MG63 (cell line): ENCODE measurements around the gene EXOC1L. TPM values are rescaled to one million over a fixed set of nuclear protein-coding genes. Genes with fewer than 3 reads are reported as not detected.

Experiments used
- DNase-seq: peaks from one replicate; pipeline ENCODE4 v3.0.0-alpha.2; 2020
- H3K27me3 ChIP-seq: fragments of 250-450 bp; sonication (Bioruptor Pico); 2 replicates; pipeline ENCODE4 v1.5.1; 2020; ENCODE audit warnings: mild to moderate bottlenecking, moderate library complexity
- H3K36me3 ChIP-seq: fragments of 250-450 bp; sonication (Bioruptor Pico); 2 replicates; pipeline ENCODE4 v1.5.1; 2020; ENCODE audit warnings: mild to moderate bottlenecking, moderate library complexity
- H3K4me3 ChIP-seq: fragments of 250-450 bp; sonication (Bioruptor Pico); 2 replicates; pipeline ENCODE4 v1.5.1; 2020; ENCODE audit warnings: mild to moderate bottlenecking, moderate library complexity
- H3K9me3 ChIP-seq: fragments of 250-450 bp; sonication (Bioruptor Pico); 2 replicates; pipeline ENCODE4 v1.5.1; 2020; ENCODE audit warnings: mild to moderate bottlenecking, moderate library complexity
- total RNA-seq: library from RNA; depleted of rRNA; stranded (reverse); fragments of >200 nt; shearing (Covaris generic); gene quantifications from 2 replicates; pipeline ENCODE4 v1.2.3, GENCODE V29; 2014; ENCODE audit warnings: low replicate concordance; rRNA removed

EXOC1L gene
- not detected in 2 replicates for total RNA-seq

- Histone ChIP-seq H3K36me3 (no peaks in the 10 kb centered on the region), H3K27me3 (no peaks in the 10 kb centered on the region), H3K9me3 (no peaks in the 10 kb centered on the region), H3K4me3 (peak within 1 kb of the TSS; percentile 27)
- peak; percentile 34 for DNase-seq
Observed at GRCh38 chr4:55819634-55820033, at the start of gene EXOC1L. Gene EXOC1L (plus strand): TSS chr4:55819790. CDS start chr4:55820027, 237 bp downstream.

- no peak overlapping the region for H3K4me3 ChIP-seq
- H3K9me3 ChIP-seq: no peaks in the 10 kb centered on the region
- no peaks in the 10 kb centered on the region for H3K27me3 ChIP-seq
- no peak for DNase-seq
- H3K36me3 ChIP-seq: no peaks in the 10 kb centered on the region
Observed at GRCh38 chr4:55770662-55771061, 48.9 kb upstream of the EXOC1L start.

GRCh38 chr4:55781341-55781740, 38.2 kb upstream of the EXOC1L start:
- no peaks in the 10 kb centered on the region for H3K9me3 ChIP-seq
- no peaks in the 10 kb centered on the region for H3K36me3 ChIP-seq
- DNase-seq: no peak
- no peak overlapping the region for H3K4me3 ChIP-seq
- H3K27me3 ChIP-seq: no peaks in the 10 kb centered on the region

DNA sequence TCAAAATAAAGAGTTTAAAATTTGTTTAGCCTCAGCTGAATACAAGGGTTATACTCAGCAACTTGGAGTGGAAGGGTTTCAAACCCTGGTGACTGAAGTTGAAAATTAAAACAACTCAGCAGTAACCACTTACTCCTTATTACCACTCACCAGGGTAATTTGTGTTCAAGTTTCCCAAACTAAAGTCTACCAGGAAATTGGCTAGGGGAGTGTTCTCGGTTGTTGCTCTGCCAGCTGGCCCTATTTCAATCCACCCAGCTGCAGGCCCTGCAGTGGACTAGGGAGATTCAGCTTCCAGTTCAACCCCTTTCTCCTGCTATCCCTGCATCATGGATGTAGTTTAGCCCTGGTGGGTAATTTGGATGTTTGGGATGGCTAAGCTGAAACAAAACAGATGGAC, 37.8 kb upstream of the EXOC1L start:
- DNase-seq: no peak
- H3K27me3 ChIP-seq: no peaks in the 10 kb centered on the region
- no peaks in the 10 kb centered on the region for H3K9me3 ChIP-seq
- no peak overlapping the region for H3K4me3 ChIP-seq
- H3K36me3 ChIP-seq: no peaks in the 10 kb centered on the region

DNA sequence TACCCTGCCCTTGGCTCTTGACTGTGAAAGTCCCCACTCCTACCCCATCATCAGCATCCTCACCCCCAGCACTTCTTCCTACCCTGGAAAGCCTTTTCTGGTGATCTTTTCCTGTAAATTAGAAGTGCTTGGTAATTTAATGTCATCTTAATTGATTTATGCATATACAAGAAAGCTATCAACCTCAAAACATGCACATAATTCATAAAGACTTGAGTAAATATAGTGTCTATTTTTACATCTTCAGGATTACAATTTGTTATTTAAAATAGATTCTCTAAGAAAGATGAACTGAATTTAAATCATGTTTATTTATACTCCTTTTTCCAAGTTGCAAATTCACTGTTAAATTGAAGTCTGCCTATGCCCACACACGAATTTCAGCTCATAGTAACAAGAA, 36.0 kb upstream of the EXOC1L start:
- H3K36me3 ChIP-seq: no peaks in the 10 kb centered on the region
- no peak for DNase-seq
- H3K9me3 ChIP-seq: no peaks in the 10 kb centered on the region

DNA sequence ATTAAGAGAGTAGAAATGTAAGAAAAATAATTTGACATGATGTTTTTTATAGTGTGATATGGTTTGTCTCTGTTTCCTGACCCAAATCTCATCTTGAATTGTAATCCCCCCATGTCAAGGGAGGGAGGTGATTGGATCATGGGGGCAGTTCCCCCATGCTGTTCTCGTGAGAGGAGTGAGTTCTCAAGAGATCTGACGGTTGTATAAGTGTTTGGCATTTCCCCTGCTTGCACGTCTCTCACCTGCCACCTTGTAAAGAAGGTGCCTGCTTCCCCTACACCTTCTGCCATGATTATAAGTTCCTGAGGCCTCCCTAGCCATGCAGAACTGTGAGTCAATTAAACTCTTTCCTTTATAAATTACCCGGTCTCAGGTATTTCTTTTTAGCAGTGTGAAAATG, 34.8 kb upstream of the EXOC1L start:
- no peak for DNase-seq
- Histone ChIP-seq H3K36me3 (no peaks in the 10 kb centered on the region), H3K27me3 (no peaks in the 10 kb centered on the region), H3K4me3 (no peak overlapping the region), H3K9me3 (no peaks in the 10 kb centered on the region)

More for the DNA sequence above, 36.0 kb upstream of the EXOC1L start:
- no peak overlapping the region for H3K4me3 ChIP-seq
- no peaks in the 10 kb centered on the region for H3K27me3 ChIP-seq

GRCh38 chr4:55791666-55792065, 27.9 kb upstream of the EXOC1L start:
- H3K9me3 ChIP-seq: no peaks in the 10 kb centered on the region
- H3K36me3 ChIP-seq: no peaks in the 10 kb centered on the region
- DNase-seq: no peak
- H3K4me3 ChIP-seq: no peak overlapping the region
- H3K27me3 ChIP-seq: no peaks in the 10 kb centered on the region

GRCh38 chr4:55793479-55793878, 26.1 kb upstream of the EXOC1L start:
- Histone ChIP-seq H3K9me3 (no peaks in the 10 kb centered on the region), H3K27me3 (no peaks in the 10 kb centered on the region), H3K4me3 (no peak overlapping the region), H3K36me3 (no peaks in the 10 kb centered on the region)
- no peak for DNase-seq

GRCh38 chr4:55794053-55794452, 25.5 kb upstream of the EXOC1L start:
- Histone ChIP-seq H3K4me3 (no peak overlapping the region), H3K9me3 (no peaks in the 10 kb centered on the region), H3K36me3 (no peaks in the 10 kb centered on the region), H3K27me3 (no peaks in the 10 kb centered on the region)
- DNase-seq: no peak

DNA sequence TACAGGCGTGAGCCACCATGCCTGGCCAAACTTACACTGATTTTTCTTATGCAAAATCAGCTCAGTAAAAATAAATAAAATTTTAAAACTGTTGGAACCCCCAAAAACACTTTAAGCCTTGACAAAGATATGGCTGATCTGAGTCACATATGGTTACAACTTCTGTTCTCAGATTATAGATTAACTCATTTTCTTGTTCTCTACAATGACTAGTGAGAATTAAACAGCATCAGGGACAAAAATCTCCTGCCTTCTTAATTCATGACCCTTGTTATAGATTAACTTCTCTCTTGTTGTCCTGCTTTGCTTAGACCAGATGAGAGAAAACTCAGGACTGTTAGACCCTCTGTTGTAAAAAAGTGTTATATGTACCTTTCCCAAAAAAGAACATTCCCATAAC, 24.2 kb upstream of the EXOC1L start:
- Histone ChIP-seq H3K36me3 (no peaks in the 10 kb centered on the region), H3K4me3 (no peak overlapping the region), H3K9me3 (no peaks in the 10 kb centered on the region), H3K27me3 (no peaks in the 10 kb centered on the region)
- no peak for DNase-seq

DNA sequence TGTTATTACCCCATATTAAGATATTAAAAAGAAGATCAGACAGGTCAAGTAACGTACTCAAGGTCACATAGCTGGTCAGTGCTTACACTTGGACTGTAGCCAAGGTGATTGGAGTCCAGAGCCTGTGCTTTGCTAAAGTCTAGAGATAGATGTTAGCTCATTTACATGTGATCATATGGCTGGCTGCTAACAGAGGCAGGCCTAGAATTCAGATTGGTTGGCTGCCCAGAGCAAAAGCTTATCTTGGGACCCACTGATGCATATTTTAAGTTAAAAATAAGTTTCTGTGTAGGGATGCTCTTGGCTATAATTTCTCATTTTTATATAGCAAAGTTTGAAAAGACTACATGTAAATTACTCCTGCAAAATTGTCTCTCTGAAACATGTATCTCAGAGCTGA, 18.1 kb upstream of the EXOC1L start:
- Histone ChIP-seq H3K27me3 (no peaks in the 10 kb centered on the region), H3K36me3 (no peaks in the 10 kb centered on the region), H3K4me3 (no peak overlapping the region), H3K9me3 (no peaks in the 10 kb centered on the region)
- no peak for DNase-seq

- H3K36me3 ChIP-seq: no peaks in the 10 kb centered on the region
- no peak overlapping the region for H3K4me3 ChIP-seq
- no peak for DNase-seq
- no peaks in the 10 kb centered on the region for H3K9me3 ChIP-seq
- H3K27me3 ChIP-seq: no peaks in the 10 kb centered on the region
Observed at GRCh38 chr4:55807556-55807955, 12.0 kb upstream of the EXOC1L start.

DNA sequence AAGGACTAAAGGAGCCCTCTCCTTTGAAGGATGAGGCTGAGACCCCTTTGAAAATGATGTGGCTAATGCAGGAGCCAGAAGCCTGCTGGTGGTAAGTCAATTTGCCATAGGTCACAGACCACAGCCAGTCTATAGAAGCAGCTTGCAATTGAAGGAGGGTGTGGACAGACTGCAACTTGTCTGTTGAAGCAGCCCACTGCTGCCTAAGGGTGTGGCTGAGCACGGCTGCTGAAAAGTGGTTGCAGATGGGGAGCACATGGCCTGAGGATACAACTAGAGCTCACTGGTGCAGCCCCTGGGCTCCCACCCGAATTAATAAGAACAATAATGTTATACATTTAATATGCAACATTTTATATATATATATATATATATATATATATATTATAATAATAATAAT, 11.4 kb upstream of the EXOC1L start:
- no peaks in the 10 kb centered on the region for H3K27me3 ChIP-seq

GRCh38 chr4:55808632-55809031, 11.0 kb upstream of the EXOC1L start:
- no peaks in the 10 kb centered on the region for H3K9me3 ChIP-seq
- no peaks in the 10 kb centered on the region for H3K36me3 ChIP-seq
- no peak for DNase-seq
- H3K4me3 ChIP-seq: no peak overlapping the region
- H3K27me3 ChIP-seq: no peaks in the 10 kb centered on the region

More for the DNA sequence above, 11.4 kb upstream of the EXOC1L start:
- Histone ChIP-seq H3K4me3 (no peak overlapping the region), H3K9me3 (no peaks in the 10 kb centered on the region), H3K36me3 (no peaks in the 10 kb centered on the region)
- no peak for DNase-seq

GRCh38 chr4:55817691-55818090, 1.9 kb upstream of the EXOC1L start:
- Histone ChIP-seq H3K9me3 (no peaks in the 10 kb centered on the region), H3K4me3 (no peak overlapping the region), H3K36me3 (no peaks in the 10 kb centered on the region), H3K27me3 (no peaks in the 10 kb centered on the region)
- DNase-seq: no peak

DNA sequence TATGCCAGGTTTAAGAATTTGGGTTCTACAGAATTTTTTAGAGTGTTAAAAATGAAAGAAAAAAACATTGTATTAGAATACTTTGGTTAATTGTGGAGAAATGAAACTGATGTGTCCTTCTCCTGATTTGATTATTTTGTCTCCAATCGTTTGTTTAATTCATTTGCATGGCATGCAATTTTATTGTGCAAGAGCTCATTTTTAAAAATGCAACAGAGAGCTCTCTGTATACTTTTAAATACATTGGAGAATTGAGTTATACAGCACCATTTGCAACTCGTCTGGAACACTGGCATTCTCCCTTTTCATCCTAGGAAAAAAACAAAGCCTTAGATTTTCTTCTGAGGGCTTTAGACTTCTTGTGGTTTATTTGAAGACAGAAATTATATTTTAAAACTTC, 689 bp downstream of the EXOC1L start:
- Histone ChIP-seq H3K36me3 (no peaks in the 10 kb centered on the region), H3K9me3 (no peaks in the 10 kb centered on the region), H3K27me3 (no peaks in the 10 kb centered on the region), H3K4me3 (no peak overlapping the region; the same call in 1 of the 2 replicates)
- no peak for DNase-seq

DNA sequence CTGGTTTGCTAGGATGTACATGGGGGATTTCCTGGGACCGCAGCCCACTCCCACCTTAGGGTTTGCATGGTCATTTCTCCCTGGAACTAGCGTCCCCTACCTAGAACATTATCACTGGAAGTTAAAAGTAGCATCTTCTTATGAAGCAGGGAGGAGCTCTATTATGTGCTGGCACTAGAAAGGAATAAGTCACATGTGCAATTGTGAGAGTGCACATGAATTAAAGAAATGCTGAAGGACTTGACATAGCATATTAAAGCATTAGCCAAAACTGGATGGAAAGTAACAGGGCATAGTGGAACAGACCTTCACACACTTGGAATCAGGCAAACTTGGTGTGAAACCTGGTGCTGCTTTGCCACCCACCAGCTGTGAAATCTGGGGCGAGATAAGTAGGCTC, 2.7 kb downstream of the EXOC1L start:
- no peaks in the 10 kb centered on the region for H3K9me3 ChIP-seq
- no peak for DNase-seq
- H3K4me3 ChIP-seq: no peak overlapping the region
- H3K27me3 ChIP-seq: no peaks in the 10 kb centered on the region
- no peaks in the 10 kb centered on the region for H3K36me3 ChIP-seq

DNA sequence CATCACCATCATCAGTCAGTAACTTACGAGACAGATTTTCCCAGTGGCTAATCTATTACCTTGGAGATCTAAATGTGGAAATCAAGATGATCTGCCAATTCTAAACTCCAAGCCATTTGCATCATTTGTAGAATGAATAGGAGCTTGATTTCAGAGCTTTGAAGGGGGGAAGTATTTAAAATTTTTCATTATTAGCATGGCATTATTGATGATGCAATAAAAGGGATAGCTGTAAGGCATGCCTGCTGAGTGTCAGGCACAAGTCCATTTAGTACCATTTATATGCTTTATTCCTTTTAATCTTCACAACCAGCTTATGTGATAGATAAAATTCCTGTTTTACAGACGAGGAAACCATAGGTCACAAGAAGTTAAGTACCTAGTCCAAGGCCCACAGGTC, 5.3 kb downstream of the EXOC1L start:
- Histone ChIP-seq H3K9me3 (no peaks in the 10 kb centered on the region), H3K27me3 (no peaks in the 10 kb centered on the region)

DNA sequence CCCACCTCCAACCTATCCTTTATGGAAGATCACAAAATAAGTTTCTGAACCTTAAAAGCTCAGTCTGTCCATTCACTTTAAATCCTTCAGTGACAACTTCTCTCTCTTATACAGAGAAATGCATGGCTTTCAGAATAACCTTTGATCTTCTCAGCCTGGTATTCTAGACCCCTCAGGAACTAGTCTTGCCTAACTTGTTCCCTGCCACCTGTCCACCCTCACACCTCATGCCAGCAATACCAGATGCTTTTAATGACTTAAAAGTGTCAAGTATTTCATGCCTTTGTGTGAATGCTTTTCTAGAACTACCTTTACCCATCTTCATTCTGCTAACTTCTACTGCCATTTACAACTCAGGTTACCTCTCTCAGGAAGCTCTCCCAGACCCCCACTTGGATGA, 7.4 kb downstream of the EXOC1L start:
- H3K36me3 ChIP-seq: no peaks in the 10 kb centered on the region
- DNase-seq: no peak
- H3K9me3 ChIP-seq: no peaks in the 10 kb centered on the region
- H3K4me3 ChIP-seq: no peak overlapping the region
- no peaks in the 10 kb centered on the region for H3K27me3 ChIP-seq

More for the DNA sequence above, 5.3 kb downstream of the EXOC1L start:
- no peak overlapping the region for H3K4me3 ChIP-seq
- DNase-seq: no peak
- H3K36me3 ChIP-seq: no peaks in the 10 kb centered on the region
